Uterus (tissue), 2 donors: ENCODE measurements around the gene PCDHGB6.
"Not testable (repeated sequence)": the region's sequence is repeated elsewhere in the genome, so short reads cannot be mapped to it uniquely, and the experiment has no call there.

Experiments used
- CTCF ChIP-seq, 4 experiments: fragments of 200-600 bp in 2 of 4; fragments of 450-650 bp in 2 of 4; sonication (generic) in 2 of 4; IDR thresholded peaks; one replicate each; pipeline ENCODE4 v1.5.1; 2016 to 2019; ENCODE audit warnings: antibody characterized with exemption in 4 of 4, mild to moderate bottlenecking in 2 of 4, moderate library complexity in 1 of 4
- POLR2A ChIP-seq, 2 donors: fragments of 450-650 bp; IDR thresholded peaks; one replicate each; pipeline ENCODE4 v1.6.1; 2016; ENCODE audit warnings: antibody characterized with exemption in 2 of 2, mild to moderate bottlenecking in 1 of 2, moderate library complexity in 1 of 2

GRCh38 chr5:141387557-141388311, 20.1 kb upstream of the PCDHGB6 start, which contains the start of gene PCDHGB4:
- TF ChIP-seq CTCF (IDR thresholded peaks at IDR 0.05), result peak in 1 of 4 experiments; percentile 27
- not testable (repeated sequence) for TF ChIP-seq POLR2A (IDR thresholded peaks at IDR 0.05)
